Breast epithelium (tissue), 3 donors: Measurements from ENCODE around the gene OR4F15.

Experiments used
- CTCF ChIP-seq, 3 donors: fragments of 450-650 bp; IDR thresholded peaks; one replicate each; pipeline ENCODE4 v1.5.1; 2016 to 2017; ENCODE audit warnings: antibody characterized with exemption in 3 of 3, mild to moderate bottlenecking in 3 of 3, moderate library complexity in 3 of 3
- POLR2A ChIP-seq: fragments of 450-650 bp; IDR thresholded peaks from one replicate; pipeline ENCODE4 v1.6.1; 2016; ENCODE audit warnings: antibody characterized with exemption, mild to moderate bottlenecking, moderate library complexity

GRCh38 chr15:101841656-101842055 lies 29.7 kb downstream of the OR4F15 start:
- TF ChIP-seq CTCF (IDR thresholded peaks at IDR 0.05) (no peak), POLR2A (no peak)
